HEK293 (cell line): Measurements from ENCODE around the gene MS4A10.

Source experiments
- CTCF ChIA-PET: fragments of 350-600 bp; formaldehyde crosslinking; extraction: SDS; loops from one replicate; lab custom pipeline; 2021; ENCODE audit warnings: antibody characterized with exemption; lab: Yijun Ruan, JAX
- POLR2A ChIA-PET: fragments of 300-600 bp; formaldehyde crosslinking; extraction: SDS; loops from one replicate; lab custom pipeline; 2020; ENCODE audit warnings: antibody characterized with exemption, inconsistent platforms; lab: Yijun Ruan, JAX
- H3K27ac ChIP-seq: fragments of 200-500 bp; sonication (Bioruptor generic); 2 replicates; pipeline ENCODE4 v1.5.1; 2014; ENCODE audit warnings: low read depth, low read length, control low read depth, inconsistent platforms; ENCODE audit errors: extremely low read depth
- H3K36me3 ChIP-seq, 2 experiments: fragments of 200-500 bp in 1 of 2; sonication (Bioruptor generic) in 1 of 2; 1 replicate in 1 of 2; 2 replicates in 1 of 2; pipeline ENCODE4 v1.5.1; 2014 to 2017; ENCODE audit warnings: inconsistent platforms in 2 of 2, low read length in 2 of 2; ENCODE audit not compliant: control insufficient read depth in 2 of 2, insufficient read depth in 1 of 2
- H3K4me1 ChIP-seq: fragments of 200-500 bp; sonication (Bioruptor generic); 2 replicates; pipeline ENCODE4 v1.5.1; 2014; ENCODE audit warnings: mild to moderate bottlenecking, low read length, inconsistent platforms; ENCODE audit not compliant: control insufficient read depth, insufficient read depth
- H3K4me3 ChIP-seq: 2 replicates; pipeline ENCODE4 v1.5.1; 2011; ENCODE audit warnings: low read depth, mild to moderate bottlenecking, control low read depth, low read length, moderate library complexity
- H3K9me3 ChIP-seq: fragments of 200-500 bp; sonication (Bioruptor generic); 2 replicates; pipeline ENCODE4 v1.5.1; 2014; ENCODE audit warnings: low read depth, low read length, inconsistent platforms; ENCODE audit not compliant: control insufficient read depth, insufficient read depth
- FEZF1 ChIP-seq: fragments of 450-650 bp; formaldehyde crosslinking; IDR thresholded peaks from 2 replicates; pipeline ENCODE4 v1.5.1; 2016; ENCODE audit warnings: missing biosample characterization, missing genetic modification characterization
- GFI1B ChIP-seq: fragments of 450-650 bp; formaldehyde crosslinking; IDR thresholded peaks from 2 replicates; pipeline ENCODE4 v1.5.1; 2016; ENCODE audit warnings: missing biosample characterization, missing genetic modification characterization
- GLIS1 ChIP-seq: fragments of 450-650 bp; formaldehyde crosslinking; IDR thresholded peaks from 2 replicates; pipeline ENCODE4 v1.5.1; 2016; ENCODE audit warnings: missing biosample characterization, missing genetic modification characterization
- HOXD13 ChIP-seq: sonication (generic); formaldehyde crosslinking; IDR thresholded peaks from 2 replicates; pipeline ENCODE4 v1.8.0; 2022; ENCODE audit warnings: missing genetic modification reagents, borderline replicate concordance
- KLF7 ChIP-seq: fragments of 450-650 bp; formaldehyde crosslinking; IDR thresholded peaks from 2 replicates; pipeline ENCODE4 v1.5.1; 2016; ENCODE audit warnings: missing biosample characterization, missing genetic modification characterization, borderline replicate concordance
- MZF1 ChIP-seq: fragments of 450-650 bp; formaldehyde crosslinking; IDR thresholded peaks from 2 replicates; pipeline ENCODE4 v1.5.1; 2017; ENCODE audit warnings: missing biosample characterization, missing genetic modification characterization, borderline replicate concordance
- REST ChIP-seq: fragments of 450-650 bp; formaldehyde crosslinking; IDR thresholded peaks from 2 replicates; pipeline ENCODE4 v1.5.1; 2016; ENCODE audit warnings: missing biosample characterization, missing genetic modification characterization
- SETDB1 ChIP-seq: IDR thresholded peaks from one replicate; pipeline ENCODE4 v1.6.1; 2017; ENCODE audit warnings: mild to moderate bottlenecking, low read length, moderate library complexity, mixed read lengths; ENCODE audit not compliant: insufficient read length
- TRIM28 ChIP-seq: IDR thresholded peaks from 2 replicates; pipeline ENCODE4 v1.6.1; 2011; ENCODE audit warnings: low read length, control low read depth, borderline replicate concordance
- WT1 ChIP-seq: fragments of 450-650 bp; formaldehyde crosslinking; IDR thresholded peaks from 2 replicates; pipeline ENCODE4 v1.5.1; 2016; ENCODE audit warnings: missing biosample characterization, missing genetic modification characterization
- ZBTB20 ChIP-seq: fragments of 450-650 bp; formaldehyde crosslinking; IDR thresholded peaks from 2 replicates; pipeline ENCODE4 v1.5.1; 2016; ENCODE audit warnings: missing biosample characterization, missing genetic modification characterization
- ZNF10 ChIP-seq: fragments of 450-650 bp; formaldehyde crosslinking; IDR thresholded peaks from 2 replicates; pipeline ENCODE4 v1.5.1; 2017; ENCODE audit warnings: missing biosample characterization, missing genetic modification characterization
- ZNF175 ChIP-seq: fragments of 450-650 bp; formaldehyde crosslinking; IDR thresholded peaks from 2 replicates; pipeline ENCODE4 v1.5.1; 2016; ENCODE audit warnings: missing biosample characterization, missing genetic modification characterization
- ZNF266 ChIP-seq: fragments of 450-650 bp; formaldehyde crosslinking; IDR thresholded peaks from 2 replicates; pipeline ENCODE4 v1.5.1; 2016; ENCODE audit warnings: missing biosample characterization, missing genetic modification characterization, low read depth
- ZNF274 ChIP-seq, 2 experiments: fragments of 200-500 bp in 1 of 2; fragments of 450-650 bp in 1 of 2; sonication (Bioruptor generic) in 1 of 2; formaldehyde crosslinking in 1 of 2; IDR thresholded peaks; 2 replicates each; pipeline versions ENCODE4 v1.5.1 to v1.6.1; 2014 to 2016; ENCODE audit warnings: borderline replicate concordance in 1 of 2, inconsistent platforms in 1 of 2, low read length in 1 of 2, missing biosample characterization in 1 of 2, missing genetic modification characterization in 1 of 2
- ZNF302 ChIP-seq: fragments of 450-650 bp; formaldehyde crosslinking; IDR thresholded peaks from 2 replicates; pipeline ENCODE4 v1.5.1; 2016; ENCODE audit warnings: missing biosample characterization, missing genetic modification characterization, low read depth
- ZNF37A ChIP-seq: fragments of 450-650 bp; IDR thresholded peaks from 2 replicates; pipeline ENCODE4 v1.5.1; 2018; ENCODE audit warnings: missing biosample characterization, missing genetic modification characterization
- ZNF548 ChIP-seq: fragments of 450-650 bp; formaldehyde crosslinking; IDR thresholded peaks from 2 replicates; pipeline ENCODE4 v1.5.1; 2016; ENCODE audit warnings: missing biosample characterization, missing genetic modification characterization
- ZNF558 ChIP-seq: fragments of 450-650 bp; formaldehyde crosslinking; IDR thresholded peaks from 2 replicates; pipeline ENCODE4 v1.5.1; 2016; ENCODE audit warnings: missing biosample characterization, missing genetic modification characterization
- ZNF580 ChIP-seq: fragments of 450-650 bp; formaldehyde crosslinking; IDR thresholded peaks from 2 replicates; pipeline ENCODE4 v1.5.1; 2016; ENCODE audit warnings: missing biosample characterization, missing genetic modification characterization
- ZNF624 ChIP-seq: fragments of 450-650 bp; formaldehyde crosslinking; IDR thresholded peaks from 2 replicates; pipeline ENCODE4 v1.5.1; 2017; ENCODE audit warnings: missing biosample characterization, missing genetic modification characterization
- ZNF626 ChIP-seq: fragments of 450-650 bp; sonication (Bioruptor Pico); formaldehyde crosslinking; IDR thresholded peaks from 2 replicates; pipeline ENCODE4 v1.5.1; 2018; ENCODE audit warnings: missing biosample characterization, missing genetic modification characterization, inconsistent platforms
- ZNF660 ChIP-seq: fragments of 450-650 bp; IDR thresholded peaks from 2 replicates; pipeline ENCODE4 v1.5.1; 2018; ENCODE audit warnings: missing biosample characterization, mild to moderate bottlenecking, missing genetic modification characterization
- ZNF792 ChIP-seq: fragments of 450-650 bp; formaldehyde crosslinking; IDR thresholded peaks from 2 replicates; pipeline ENCODE4 v1.5.1; 2016; ENCODE audit warnings: missing biosample characterization, missing genetic modification characterization
- ZSCAN16 ChIP-seq: fragments of 450-650 bp; formaldehyde crosslinking; IDR thresholded peaks from 2 replicates; pipeline ENCODE4 v1.5.1; 2016; ENCODE audit warnings: missing biosample characterization, missing genetic modification characterization

Gene MS4A10

GRCh38 chr11:60791153-60791933 is 6.2 kb downstream of the MS4A10 start:
- Histone ChIP-seq H3K36me3 (no peaks in the 10 kb centered on the region), H3K4me3 (no peak overlapping the region), H3K9me3 (no peaks in the 10 kb centered on the region), H3K27ac (no peak overlapping the region), H3K4me1 (no peaks in the 10 kb centered on the region)
- peak; percentile 93; the same call in 1 of the 2 replicates for TF ChIP-seq TRIM28
- TF ChIP-seq ZSCAN16: no peak
- TF ChIP-seq MZF1 (tag by site-specific recombination): peak; percentile 87
- TF ChIP-seq ZNF175 (tag by site-specific recombination): no peak
- peak; percentile 75 for TF ChIP-seq SETDB1
- no peak for TF ChIP-seq ZNF274 (IDR thresholded peaks at IDR 0.05; ENCODE audit: low read length)
- TF ChIP-seq ZNF274 (tag by site-specific recombination; IDR thresholded peaks at IDR 0.05; ENCODE audit: borderline replicate concordance): peak; percentile 60; the same call in 1 of the 2 replicates
- CTCF ChIA-PET: interaction anchor here (0.6 to 1.7 kb wide), 4 partner anchors 38 to 600 kb away, joined by 3 to 7 read pairs (median 4); no protein-coding TSS in a partner anchor
- POLR2A ChIA-PET: no interaction called here

DNA sequence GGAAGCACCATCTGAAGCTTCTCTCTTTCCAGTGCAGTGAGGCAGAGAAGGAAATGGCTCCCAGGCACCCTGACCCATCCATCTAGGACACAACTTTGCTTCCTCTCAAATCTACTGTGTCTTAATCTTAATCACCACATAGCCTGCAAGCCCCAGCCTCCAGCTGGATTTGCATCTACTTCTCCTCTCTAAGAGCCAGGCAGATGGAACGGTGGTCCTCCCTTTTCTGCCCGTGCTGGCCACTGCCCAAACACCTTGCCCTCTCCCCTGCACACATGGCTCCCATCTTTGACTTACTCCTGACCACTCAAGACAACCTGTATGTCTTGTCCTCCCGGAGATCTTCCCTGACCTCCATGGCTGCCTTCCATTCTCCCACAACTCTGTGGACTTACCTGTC is 7.4 kb downstream of the MS4A10 start:
- no peaks in the 10 kb centered on the region for H3K4me1 ChIP-seq
- H3K27ac ChIP-seq: no peak overlapping the region
- H3K36me3 ChIP-seq: no peaks in the 10 kb centered on the region
- POLR2A ChIA-PET: no interaction called here
- no peak for TF ChIP-seq GLIS1
- H3K9me3 ChIP-seq: no peaks in the 10 kb centered on the region
- CTCF ChIA-PET: no interaction called here
- H3K4me3 ChIP-seq: no peak overlapping the region

GRCh38 chr11:60795291-60795690 is 10.2 kb downstream of the MS4A10 start:
- Histone ChIP-seq H3K4me3 (no peak overlapping the region), H3K27ac (no peak overlapping the region), H3K4me1 (no peaks in the 10 kb centered on the region), H3K36me3 (no peaks in the 10 kb centered on the region), H3K9me3 (no peaks in the 10 kb centered on the region)
- POLR2A ChIA-PET: no interaction called here
- CTCF ChIA-PET: interaction anchor here (0.7 kb wide), 1 partner anchor 55 kb away, joined by 3 read pairs; no protein-coding TSS in a partner anchor
- no peak for TF ChIP-seq ZNF626
- no peak for TF ChIP-seq WT1
- TF ChIP-seq ZNF624 (tag by site-specific recombination): no peak
- TF ChIP-seq REST: no peak
- no peak for TF ChIP-seq ZNF558
- TF ChIP-seq ZNF660: no peak
- TF ChIP-seq ZBTB20 (tag by site-specific recombination): no peak
- no peak for TF ChIP-seq HOXD13 (CRISPR knock-in tag)
- no peak for TF ChIP-seq GFI1B (tag by site-specific recombination)
- no peak for TF ChIP-seq FEZF1 (tag by site-specific recombination)
- no peak for TF ChIP-seq ZNF792
- no peak for TF ChIP-seq ZNF302
- TF ChIP-seq MZF1 (tag by site-specific recombination): no peak
- TF ChIP-seq ZNF548 (tag by site-specific recombination): no peak
- TF ChIP-seq ZNF580: no peak
- no peak for TF ChIP-seq ZNF266 (tag by site-specific recombination)
- TF ChIP-seq KLF7 (tag by site-specific recombination): no peak
- no peak for TF ChIP-seq ZNF37A (tag by site-specific recombination)
- TF ChIP-seq ZNF10 (tag by site-specific recombination): no peak
